Measurements from ENCODE around the gene ETV7. TPM values are rescaled to one million over a fixed set of nuclear protein-coding genes. Genes with fewer than 3 reads are reported as not detected.
"Not testable (repeated sequence)": the region's sequence is repeated elsewhere in the genome, so short reads cannot be mapped to it uniquely, and the experiment has no call there.

Gene ETV7
- total RNA-seq, 2 donors from 2014 or later, result 0.66 to 0.78 TPM

DNA sequence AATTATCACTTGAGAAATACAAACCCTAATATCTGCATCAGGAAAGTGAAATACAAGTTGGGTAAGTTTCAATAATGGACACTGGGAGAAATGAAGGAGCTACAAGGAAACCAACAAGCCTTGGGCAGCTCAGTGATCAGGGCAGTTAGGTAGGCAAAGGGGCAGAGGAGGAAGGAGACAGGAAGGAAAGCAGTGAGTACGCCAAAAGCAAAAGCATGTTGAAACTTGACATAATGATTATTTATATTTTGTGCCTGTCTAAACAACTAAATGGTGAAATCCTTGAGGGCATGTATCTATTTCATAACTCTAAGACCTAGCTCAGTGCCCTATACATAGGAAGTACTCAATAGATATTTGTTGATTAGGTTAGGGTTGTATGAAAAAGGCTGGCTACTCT is 31.8 kb upstream of the ETV7 start:
- no peak overlapping the region for H3K27ac ChIP-seq
- intact Hi-C loops (cut with DNase I), result no loop called here
- 65 to 83% methylated on average over 1 of the region's 1 CpG for WGBS, 2 donors

GRCh38 chr6:36418558-36418957 is 31.1 kb upstream of the ETV7 start:
- H3K9me3 ChIP-seq, result no peaks in the 10 kb centered on the region
- intact Hi-C loops (cut with DNase I), result no loop called here
- no peaks in the 10 kb centered on the region for H3K36me3 ChIP-seq (replicated peaks in 1 of 2; ENCODE audit: insufficient read depth in 1 of 2, low read depth in 2 of 2)
- no peak overlapping the region for H3K4me3 ChIP-seq
- DNase-seq, result no peak
- H3K4me1 ChIP-seq, result peaks cover 7% of the 10 kb centered on the region
- no peaks in the 10 kb centered on the region for H3K27me3 ChIP-seq
- H3K27ac ChIP-seq, result no peak overlapping the region
- TF ChIP-seq POLR2A (IDR thresholded peaks at IDR 0.05), result no peak
- WGBS, 2 donors, result 89 to 93% methylated on average over 3 of the region's 3 CpGs
- ATAC-seq, result no peak

More for the DNA sequence above, 31.8 kb upstream of the ETV7 start:
- Histone ChIP-seq H3K4me1 (peaks cover 7% of the 10 kb centered on the region), H3K4me3 (no peak overlapping the region), H3K36me3 (replicated peaks in 1 of 2; ENCODE audit: insufficient read depth in 1 of 2, low read depth in 2 of 2) (no peaks in the 10 kb centered on the region), H3K9me3 (no peaks in the 10 kb centered on the region), H3K27me3 (no peaks in the 10 kb centered on the region)
- TF ChIP-seq POLR2A (IDR thresholded peaks at IDR 0.05), result no peak
- TF ChIP-seq, protein P1, sequence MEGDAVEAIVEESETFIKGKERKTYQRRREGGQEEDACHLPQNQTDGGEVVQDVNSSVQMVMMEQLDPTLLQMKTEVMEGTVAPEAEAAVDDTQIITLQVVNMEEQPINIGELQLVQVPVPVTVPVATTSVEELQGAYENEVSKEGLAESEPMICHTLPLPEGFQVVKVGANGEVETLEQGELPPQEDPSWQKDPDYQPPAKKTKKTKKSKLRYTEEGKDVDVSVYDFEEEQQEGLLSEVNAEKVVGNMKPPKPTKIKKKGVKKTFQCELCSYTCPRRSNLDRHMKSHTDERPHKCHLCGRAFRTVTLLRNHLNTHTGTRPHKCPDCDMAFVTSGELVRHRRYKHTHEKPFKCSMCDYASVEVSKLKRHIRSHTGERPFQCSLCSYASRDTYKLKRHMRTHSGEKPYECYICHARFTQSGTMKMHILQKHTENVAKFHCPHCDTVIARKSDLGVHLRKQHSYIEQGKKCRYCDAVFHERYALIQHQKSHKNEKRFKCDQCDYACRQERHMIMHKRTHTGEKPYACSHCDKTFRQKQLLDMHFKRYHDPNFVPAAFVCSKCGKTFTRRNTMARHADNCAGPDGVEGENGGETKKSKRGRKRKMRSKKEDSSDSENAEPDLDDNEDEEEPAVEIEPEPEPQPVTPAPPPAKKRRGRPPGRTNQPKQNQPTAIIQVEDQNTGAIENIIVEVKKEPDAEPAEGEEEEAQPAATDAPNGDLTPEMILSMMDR (IDR thresholded peaks at IDR 0.05), result no peak
- DNase-seq (no peak), ATAC-seq (no peak)

DNA sequence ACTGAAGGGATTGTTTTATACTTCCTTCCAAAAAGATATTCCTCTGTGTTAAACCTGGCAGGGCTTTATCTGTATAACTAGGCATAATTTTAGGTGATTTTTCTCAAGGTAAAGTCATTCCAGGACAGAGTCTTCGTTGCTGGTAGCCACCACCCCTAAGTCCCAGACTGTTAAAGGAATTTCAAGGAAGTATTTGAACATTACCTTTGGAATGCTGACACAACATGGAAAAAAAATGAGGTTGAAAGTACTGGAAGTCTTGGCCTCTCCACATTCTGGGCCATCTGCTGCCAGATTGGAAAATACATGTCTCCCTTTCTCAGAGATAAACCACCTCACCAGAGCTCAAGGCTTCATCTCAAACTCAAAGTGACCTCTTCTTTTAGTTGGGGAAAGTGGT is 27.0 kb upstream of the ETV7 start:
- no peaks in the 10 kb centered on the region for H3K27me3 ChIP-seq
- 11 to 12% methylated on average over 1 of the region's 1 CpG for WGBS, 2 donors
- ATAC-seq (no peak), DNase-seq (no peak)
- intact Hi-C loops (cut with DNase I), result no loop called here
- TF ChIP-seq, protein P1 (IDR thresholded peaks at IDR 0.05), result no peak
- no peak for TF ChIP-seq POLR2A (IDR thresholded peaks at IDR 0.05)
- no peaks in the 10 kb centered on the region for H3K36me3 ChIP-seq (replicated peaks in 1 of 2; ENCODE audit: insufficient read depth in 1 of 2, low read depth in 2 of 2)
- no peak overlapping the region for H3K4me3 ChIP-seq
- no peaks in the 10 kb centered on the region for H3K4me1 ChIP-seq
- H3K27ac ChIP-seq, result no peak overlapping the region
- no peaks in the 10 kb centered on the region for H3K9me3 ChIP-seq

DNA sequence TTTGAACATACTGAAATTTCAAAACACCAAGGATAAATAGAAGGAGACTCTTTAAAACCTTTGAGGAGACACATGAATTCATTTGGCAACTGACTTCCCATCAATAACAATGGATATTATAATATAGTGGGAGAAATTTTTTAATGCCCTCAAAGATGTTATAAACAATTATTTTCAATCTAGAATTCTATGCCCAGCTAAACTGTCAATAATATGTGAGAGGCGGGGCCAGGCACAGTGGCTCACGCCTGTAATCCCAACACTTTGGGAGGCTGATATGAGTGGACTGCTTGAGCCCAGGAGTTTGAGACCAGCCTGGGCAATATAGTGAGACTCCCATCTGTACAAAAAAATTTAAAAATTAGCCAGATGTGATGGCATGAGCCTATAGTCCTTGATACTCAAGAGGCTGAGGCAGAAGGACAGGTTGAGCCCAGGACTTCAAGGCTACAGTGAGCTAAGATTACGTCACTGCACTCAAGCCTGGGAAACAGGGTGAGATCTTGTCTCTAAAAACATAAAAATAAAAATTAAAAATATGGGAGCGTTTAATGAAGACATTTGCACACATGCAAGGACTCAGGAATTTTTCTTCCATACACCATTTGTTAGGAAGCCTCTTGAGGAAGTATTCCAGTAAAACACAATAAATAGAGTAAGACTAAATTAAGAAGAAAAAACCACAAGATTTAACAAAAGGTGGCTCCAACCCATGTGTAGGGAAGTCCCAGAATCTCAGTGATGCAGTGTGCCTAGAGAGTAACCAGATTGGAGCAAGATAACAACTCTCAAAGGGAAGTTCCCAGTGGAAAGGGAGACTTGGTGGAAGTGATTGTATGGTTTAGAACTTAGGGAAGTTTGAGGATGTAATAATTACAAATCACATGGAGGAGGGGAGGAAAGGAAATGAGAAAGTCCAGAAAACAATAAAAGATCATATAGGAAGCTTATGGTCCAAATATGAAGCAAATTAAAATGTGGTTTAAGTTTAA is 26.3 kb upstream of the ETV7 start:
- Histone ChIP-seq H3K4me1 (no peaks in the 10 kb centered on the region), H3K4me3 (no peak overlapping the region), H3K27ac (no peak overlapping the region), H3K9me3 (no peaks in the 10 kb centered on the region), H3K27me3 (no peaks in the 10 kb centered on the region), H3K36me3 (replicated peaks in 1 of 2; ENCODE audit: insufficient read depth in 1 of 2, low read depth in 2 of 2) (no peaks in the 10 kb centered on the region)
- ATAC-seq (no peak), DNase-seq (no peak)
- intact Hi-C loops (cut with DNase I), result no loop called here
- WGBS, 2 donors, result 85 to 91% methylated on average over 4 of the region's 4 CpGs
- no peak for TF ChIP-seq POLR2A (IDR thresholded peaks at IDR 0.05)
- TF ChIP-seq, protein P1 (IDR thresholded peaks at IDR 0.05), result no peak

DNA sequence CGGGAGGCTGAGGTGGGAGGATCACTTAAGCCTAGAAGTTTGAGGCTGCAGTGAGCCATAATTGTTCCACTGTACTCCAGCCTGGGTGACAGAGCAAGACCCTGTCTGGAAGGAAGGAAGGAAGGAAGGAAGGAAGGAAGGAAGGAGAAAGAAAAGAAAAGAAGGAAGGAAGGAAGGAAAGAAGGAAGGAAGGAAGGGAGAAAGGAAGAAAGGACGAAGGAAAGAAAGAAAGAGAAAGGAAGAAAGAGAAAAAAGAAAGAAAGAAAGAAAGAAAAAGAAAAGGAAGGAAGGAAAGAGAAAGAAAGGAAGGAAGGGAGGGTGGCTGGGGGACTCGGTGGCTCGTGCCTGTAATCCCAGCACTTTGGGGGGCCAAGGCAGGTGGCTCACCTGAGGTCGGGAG is 22.2 kb upstream of the ETV7 start:
- DNase-seq; H3K4me3 ChIP-seq; H3K27me3 ChIP-seq; H3K4me1 ChIP-seq; ATAC-seq; H3K27ac ChIP-seq; intact Hi-C loops (cut with DNase I); H3K9me3 ChIP-seq; H3K36me3 ChIP-seq (replicated peaks in 1 of 2; ENCODE audit: insufficient read depth in 1 of 2, low read depth in 2 of 2): not testable (repeated sequence)
- 66 to 80% methylated on average over 5 of the region's 5 CpGs for WGBS, 2 donors

Data from body of pancreas (tissue), 4 donors.